Panc1 (cell line): ENCODE data around the gene EMX2.

Experiments
- CTCF ChIP-seq: fragments of 450-650 bp; IDR thresholded peaks from 2 replicates; pipeline ENCODE4 v1.5.1; 2017; ENCODE audit warnings: mild to moderate bottlenecking
- POLR2AphosphoS5 ChIP-seq: IDR thresholded peaks from 2 replicates; pipeline ENCODE4 v1.6.1; 2012; ENCODE audit warnings: mild to moderate bottlenecking, low read depth, low read length, moderate library complexity
- REST ChIP-seq, 2 experiments: IDR thresholded peaks; 2 replicates each; pipeline ENCODE4 v1.6.1; 2011 to 2012; ENCODE audit warnings: low read depth in 2 of 2, control low read depth in 1 of 2, low read length in 1 of 2, mild to moderate bottlenecking in 1 of 2, moderate library complexity in 1 of 2; ENCODE audit not compliant: insufficient read depth in 1 of 2
- SIN3A ChIP-seq: IDR thresholded peaks from 2 replicates; pipeline ENCODE4 v1.6.1; 2012; ENCODE audit warnings: low read depth, mild to moderate bottlenecking, low read length, moderate library complexity, borderline replicate concordance; ENCODE audit not compliant: insufficient read depth
- TCF7L2 ChIP-seq: IDR thresholded peaks from 2 replicates; pipeline ENCODE4 v1.6.1; 2011; ENCODE audit warnings: mild to moderate bottlenecking, low read depth, low read length, inconsistent platforms

- peak; percentile 53; the same call in 1 of the 2 replicates for TF ChIP-seq CTCF
- no peak for TF ChIP-seq SIN3A
- no peak for TF ChIP-seq POLR2AphosphoS5
- no peak for TF ChIP-seq REST (IDR thresholded peaks at IDR 0.05; ENCODE audit: insufficient read depth in 1 of 2, low read depth in 2 of 2, low read length in 1 of 2)
- TF ChIP-seq TCF7L2, result no peak
Observed at GRCh38 chr10:117543225-117544003, 868 bp downstream of the EMX2 start.
